ENCODE data around the gene KRTAP5-10. TPM values are rescaled to one million over a fixed set of nuclear protein-coding genes. Genes with fewer than 3 reads are reported as not detected.
"Not testable (repeated sequence)": the region's sequence is repeated elsewhere in the genome, so short reads cannot be mapped to it uniquely, and the experiment has no call there.

Gene KRTAP5-10
- total and polyA plus RNA-seq, 2 donors (not counting 3 experiments of a cell fraction or from before 2014, with no cell fraction given) = not detected

- Histone ChIP-seq H2AFZ (ENCODE audit: low read depth, low read length) (no peak within 1 kb of the TSS), H3K4me2 (ENCODE audit: insufficient read depth, low read length) (no peak within 1 kb of the TSS), H4K20me1 (replicated peaks; ENCODE audit: control insufficient read depth, extremely low read depth, insufficient read depth, low read length) (no peaks in the 10 kb centered on the region), H3K9me1 (replicated peaks; ENCODE audit: control insufficient read depth, extremely low read depth, insufficient read depth, low read length) (no peaks in the 10 kb centered on the region), H3K4me1 (ENCODE audit: control insufficient read depth, extremely low read depth, insufficient read depth, low read length) (no peaks in the 10 kb centered on the region), H3K27me3 (ENCODE audit: control insufficient read depth in 2 of 2, insufficient read depth in 2 of 2, low read length in 2 of 2) (no peaks in the 10 kb centered on the region), H3K9ac (replicated peaks; ENCODE audit: extremely low read depth, insufficient read depth, low read length) (no peak within 1 kb of the TSS), H3K9me3 (replicated peaks; ENCODE audit: control insufficient read depth, insufficient read depth, low read length) (no peaks in the 10 kb centered on the region), H3K79me2 (ENCODE audit: control insufficient read depth, insufficient read depth, low read length) (no peaks in the 10 kb centered on the region), H3K36me3 (ENCODE audit: control insufficient read depth in 2 of 2, extremely low read depth in 1 of 2, insufficient read depth in 2 of 2, low read length in 2 of 2) (no peaks in the 10 kb centered on the region), H3K27ac (ENCODE audit: insufficient read depth, low read depth, low read length) (no peak within 1 kb of the TSS), H3K4me3 (replicated peaks in 1 of 3; ENCODE audit: insufficient read depth in 1 of 3, low read depth in 1 of 3, low read length in 3 of 3) (no peak within 1 kb of the TSS)
- dilution Hi-C loops (cut with MboI; ENCODE audit: extremely low pct_ligation_motif_present, low sequenced_read_pairs) (no loop called here), intact Hi-C loops (cut with micrococcal nuclease) (loop anchor here (10.0 kb wide), 1 partner anchor 98 kb away; no protein-coding TSS in a partner anchor)
- POLR2A ChIA-PET = no interaction called here
- BruUV-seq (replicated peaks) = no TSS peak
- no peak for TF ChIP-seq CTCF (IDR thresholded peaks at IDR 0.05; ENCODE audit: extremely low read depth in 1 of 2, insufficient read depth in 1 of 2, low read depth in 1 of 2, low read length in 2 of 2)
- no peak for TF ChIP-seq MYC (IDR thresholded peaks at IDR 0.05; ENCODE audit: low read depth, low read length)
- no peak for TF ChIP-seq POLR2AphosphoS5 (IDR thresholded peaks at IDR 0.05; ENCODE audit: insufficient read depth, low read depth, low read length)
- TF ChIP-seq FOS (IDR thresholded peaks at IDR 0.05; ENCODE audit: borderline replicate concordance, insufficient read depth, low read length) = no peak
- DNase-seq (ENCODE audit: low read depth, low spot score) (no peak), FAIRE-seq (no peak)
- CTCF ChIA-PET = interaction anchor here (1.2 kb wide), 1 partner anchor 19 kb away, joined by 3 read pairs; no protein-coding TSS in a partner anchor
Observed at GRCh38 chr11:71582309-71582895, 17.0 kb downstream of the KRTAP5-10 start, which contains the start of gene KRTAP5-11. Gene KRTAP5-11 (minus strand): TSS chr11:71582875. CDS start chr11:71582837, 38 bp downstream.

GRCh38 chr11:71582969-71583368, 17.6 kb downstream of the KRTAP5-10 start:
- H3K27ac ChIP-seq (ENCODE audit: insufficient read depth, low read depth, low read length); H3K79me2 ChIP-seq (ENCODE audit: control insufficient read depth, insufficient read depth, low read length); CTCF ChIA-PET; H3K4me3 ChIP-seq (replicated peaks in 1 of 3; ENCODE audit: insufficient read depth in 1 of 3, low read depth in 1 of 3, low read length in 3 of 3); H3K4me2 ChIP-seq (ENCODE audit: insufficient read depth, low read length); H3K9me3 ChIP-seq (replicated peaks; ENCODE audit: control insufficient read depth, insufficient read depth, low read length); BruUV-seq (replicated peaks); H3K4me1 ChIP-seq (ENCODE audit: control insufficient read depth, extremely low read depth, insufficient read depth, low read length); H4K20me1 ChIP-seq (replicated peaks; ENCODE audit: control insufficient read depth, extremely low read depth, insufficient read depth, low read length); dilution Hi-C loops (cut with MboI; ENCODE audit: extremely low pct_ligation_motif_present, low sequenced_read_pairs); H2AFZ ChIP-seq (ENCODE audit: low read depth, low read length); H3K36me3 ChIP-seq (ENCODE audit: control insufficient read depth in 2 of 2, extremely low read depth in 1 of 2, insufficient read depth in 2 of 2, low read length in 2 of 2); H3K9me1 ChIP-seq (replicated peaks; ENCODE audit: control insufficient read depth, extremely low read depth, insufficient read depth, low read length); H3K9ac ChIP-seq (replicated peaks; ENCODE audit: extremely low read depth, insufficient read depth, low read length); H3K27me3 ChIP-seq (ENCODE audit: control insufficient read depth in 2 of 2, insufficient read depth in 2 of 2, low read length in 2 of 2); POLR2A ChIA-PET; FAIRE-seq; DNase-seq (ENCODE audit: low read depth, low spot score): not testable (repeated sequence)
- intact Hi-C loops (cut with micrococcal nuclease) = loop anchor here (10.0 kb wide), 1 partner anchor 98 kb away; no protein-coding TSS in a partner anchor

- H3K4me2 ChIP-seq (ENCODE audit: insufficient read depth, low read length); H3K9me1 ChIP-seq (replicated peaks; ENCODE audit: control insufficient read depth, extremely low read depth, insufficient read depth, low read length); dilution Hi-C loops (cut with MboI; ENCODE audit: extremely low pct_ligation_motif_present, low sequenced_read_pairs); POLR2A ChIA-PET; H4K20me1 ChIP-seq (replicated peaks; ENCODE audit: control insufficient read depth, extremely low read depth, insufficient read depth, low read length); H3K27ac ChIP-seq (ENCODE audit: insufficient read depth, low read depth, low read length); H3K36me3 ChIP-seq (ENCODE audit: control insufficient read depth in 2 of 2, extremely low read depth in 1 of 2, insufficient read depth in 2 of 2, low read length in 2 of 2); H3K9me3 ChIP-seq (replicated peaks; ENCODE audit: control insufficient read depth, insufficient read depth, low read length); H3K79me2 ChIP-seq (ENCODE audit: control insufficient read depth, insufficient read depth, low read length); H3K4me1 ChIP-seq (ENCODE audit: control insufficient read depth, extremely low read depth, insufficient read depth, low read length); FAIRE-seq; H2AFZ ChIP-seq (ENCODE audit: low read depth, low read length); DNase-seq (ENCODE audit: low read depth, low spot score); H3K27me3 ChIP-seq (ENCODE audit: control insufficient read depth in 2 of 2, insufficient read depth in 2 of 2, low read length in 2 of 2); BruUV-seq (replicated peaks); H3K9ac ChIP-seq (replicated peaks; ENCODE audit: extremely low read depth, insufficient read depth, low read length); CTCF ChIA-PET; H3K4me3 ChIP-seq (replicated peaks in 1 of 3; ENCODE audit: insufficient read depth in 1 of 3, low read depth in 1 of 3, low read length in 3 of 3): not testable (repeated sequence)
- intact Hi-C loops (cut with micrococcal nuclease) = loop anchor here (10.0 kb wide), 1 partner anchor 101 kb away; no protein-coding TSS in a partner anchor
Observed at GRCh38 chr11:71585673-71586072, 20.3 kb downstream of the KRTAP5-10 start.
